ENCODE data around the gene PCDHB7.
"Not testable (repeated sequence)": the region's sequence is repeated elsewhere in the genome, so short reads cannot be mapped to it uniquely, and the experiment has no call there.

The PCDHB7 gene

GRCh38 chr5:141172381-141173204 lies at the start of gene PCDHB7:
PCDHB7 (plus strand) TSS chr5:141172644; CDS start chr5:141172836, 192 bp downstream.
- no peak for DNase-seq (ENCODE audit: low read depth, low spot score)

DNA sequence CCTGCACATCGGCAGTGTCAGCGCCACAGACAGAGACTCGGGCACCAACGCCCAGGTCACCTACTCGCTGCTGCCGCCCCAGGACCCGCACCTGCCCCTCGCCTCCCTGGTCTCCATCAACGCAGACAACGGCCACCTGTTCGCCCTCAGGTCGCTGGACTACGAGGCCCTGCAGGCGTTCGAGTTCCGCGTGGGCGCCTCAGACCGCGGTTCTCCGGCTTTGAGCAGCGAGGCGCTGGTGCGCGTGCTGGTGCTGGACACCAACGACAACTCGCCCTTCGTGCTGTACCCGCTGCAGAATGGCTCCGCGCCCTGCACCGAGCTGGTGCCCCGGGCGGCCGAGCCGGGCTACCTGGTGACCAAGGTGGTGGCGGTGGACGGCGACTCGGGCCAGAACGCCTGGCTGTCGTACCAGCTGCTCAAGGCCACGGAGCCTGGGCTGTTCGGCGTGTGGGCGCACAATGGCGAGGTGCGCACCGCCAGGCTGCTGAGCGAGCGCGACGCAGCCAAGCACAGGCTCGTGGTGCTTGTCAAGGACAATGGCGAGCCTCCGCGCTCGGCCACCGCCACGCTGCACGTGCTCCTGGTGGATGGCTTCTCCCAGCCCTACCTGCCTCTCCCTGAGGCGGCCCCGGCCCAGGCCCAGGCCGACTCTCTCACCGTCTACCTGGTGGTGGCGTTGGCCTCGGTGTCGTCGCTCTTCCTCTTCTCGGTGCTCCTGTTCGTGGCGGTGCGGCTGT lies 48.9 kb upstream of the PCDHB7 start:
- not testable (repeated sequence) for DNase-seq (ENCODE audit: low read depth, low spot score)

GRCh38 chr5:141127305-141127704 lies 45.1 kb upstream of the PCDHB7 start:
- DNase-seq (ENCODE audit: low read depth, low spot score): no peak

DNA sequence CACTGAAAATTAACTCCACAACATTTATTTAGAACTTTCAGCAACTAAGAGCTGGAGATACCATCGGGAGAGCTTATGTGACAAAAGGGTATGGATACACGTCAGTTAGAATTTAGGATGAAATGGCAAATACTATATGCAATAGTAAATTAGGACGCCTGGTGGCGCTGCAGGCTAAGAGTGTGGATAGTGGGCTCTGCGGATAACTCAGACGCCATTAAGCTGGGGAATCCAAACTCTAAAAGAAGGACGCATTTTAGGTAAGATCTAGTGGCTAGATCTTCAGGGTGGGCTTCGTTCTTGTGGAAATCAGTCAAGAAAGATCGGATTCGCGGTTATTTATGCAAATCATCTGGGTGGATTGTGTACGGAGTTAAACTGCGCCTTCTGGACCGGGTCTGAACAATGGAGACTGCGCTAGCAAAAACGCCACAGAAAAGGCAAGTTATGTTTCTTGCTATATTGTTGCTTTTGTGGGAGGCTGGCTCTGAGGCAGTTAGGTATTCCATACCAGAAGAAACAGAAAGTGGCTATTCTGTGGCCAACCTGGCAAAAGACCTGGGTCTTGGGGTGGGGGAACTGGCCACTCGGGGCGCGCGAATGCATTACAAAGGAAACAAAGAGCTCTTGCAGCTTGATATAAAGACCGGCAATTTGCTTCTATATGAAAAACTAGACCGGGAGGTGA lies 37.3 kb upstream of the PCDHB7 start, which contains the start of gene PCDHB5:
PCDHB5 (plus strand) TSS at position 177 of the 688 bp plus-strand sequence; CDS start at position 406, 229 bp downstream.
- DNase-seq (ENCODE audit: low read depth, low spot score): no peak

DNA sequence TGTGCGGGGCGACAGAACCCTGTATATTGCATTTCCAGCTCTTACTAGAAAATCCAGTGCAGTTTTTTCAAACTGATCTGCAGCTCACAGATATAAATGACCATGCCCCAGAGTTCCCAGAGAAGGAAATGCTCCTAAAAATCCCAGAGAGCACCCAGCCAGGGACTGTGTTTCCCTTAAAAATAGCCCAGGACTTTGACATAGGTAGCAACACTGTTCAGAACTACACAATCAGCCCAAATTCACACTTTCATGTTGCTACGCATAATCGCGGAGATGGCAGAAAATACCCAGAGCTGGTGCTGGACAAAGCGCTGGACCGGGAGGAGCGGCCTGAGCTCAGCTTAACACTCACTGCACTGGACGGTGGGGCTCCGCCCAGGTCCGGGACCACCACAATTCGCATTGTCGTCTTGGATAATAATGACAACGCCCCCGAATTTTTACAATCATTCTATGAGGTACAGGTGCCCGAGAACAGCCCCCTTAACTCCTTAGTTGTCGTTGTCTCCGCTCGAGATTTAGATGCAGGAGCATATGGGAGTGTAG lies 36.7 kb upstream of the PCDHB7 start:
- DNase-seq (ENCODE audit: low read depth, low spot score): no peak

GRCh38 chr5:141137346-141137745 lies 35.1 kb upstream of the PCDHB7 start:
- DNase-seq (ENCODE audit: low read depth, low spot score): not testable (repeated sequence)

GRCh38 chr5:141149812-141150211 lies 22.6 kb upstream of the PCDHB7 start, which contains the start of gene PCDHB6:
PCDHB6 (plus strand) TSS chr5:141150057; CDS start chr5:141150258, 201 bp downstream.
- no peak for DNase-seq (ENCODE audit: low read depth, low spot score)

GRCh38 chr5:141150224-141150992 lies 22.0 kb upstream of the PCDHB7 start:
- DNase-seq (ENCODE audit: low read depth, low spot score): no peak

DNA sequence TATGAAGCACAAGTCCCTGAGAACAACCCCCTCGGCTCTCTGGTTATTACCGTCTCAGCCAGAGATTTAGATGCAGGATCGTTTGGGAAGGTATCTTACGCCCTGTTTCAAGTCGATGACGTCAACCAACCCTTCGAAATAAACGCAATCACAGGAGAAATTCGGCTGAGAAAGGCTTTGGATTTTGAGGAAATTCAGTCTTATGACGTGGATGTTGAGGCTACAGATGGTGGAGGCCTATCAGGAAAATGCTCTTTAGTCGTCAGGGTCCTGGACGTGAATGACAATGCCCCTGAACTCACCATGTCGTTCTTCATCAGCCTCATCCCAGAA lies 21.5 kb upstream of the PCDHB7 start:
- DNase-seq (ENCODE audit: low read depth, low spot score): no peak

DNA sequence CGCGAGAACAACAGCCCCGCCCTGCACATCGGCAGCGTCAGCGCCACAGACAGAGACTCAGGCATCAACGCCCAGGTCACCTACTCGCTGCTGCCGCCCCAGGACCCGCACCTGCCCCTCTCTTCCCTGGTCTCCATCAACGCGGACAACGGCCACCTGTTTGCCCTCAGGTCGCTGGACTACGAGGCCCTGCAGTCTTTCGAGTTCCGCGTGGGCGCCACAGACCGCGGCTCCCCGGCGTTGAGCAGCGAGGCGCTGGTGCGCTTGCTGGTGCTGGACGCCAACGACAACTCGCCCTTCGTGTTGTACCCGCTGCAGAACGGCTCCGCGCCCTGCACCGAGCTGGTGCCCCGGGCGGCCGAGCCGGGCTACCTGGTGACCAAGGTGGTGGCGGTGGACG lies 20.8 kb upstream of the PCDHB7 start:
- DNase-seq (ENCODE audit: low read depth, low spot score): not testable (repeated sequence)

DNA sequence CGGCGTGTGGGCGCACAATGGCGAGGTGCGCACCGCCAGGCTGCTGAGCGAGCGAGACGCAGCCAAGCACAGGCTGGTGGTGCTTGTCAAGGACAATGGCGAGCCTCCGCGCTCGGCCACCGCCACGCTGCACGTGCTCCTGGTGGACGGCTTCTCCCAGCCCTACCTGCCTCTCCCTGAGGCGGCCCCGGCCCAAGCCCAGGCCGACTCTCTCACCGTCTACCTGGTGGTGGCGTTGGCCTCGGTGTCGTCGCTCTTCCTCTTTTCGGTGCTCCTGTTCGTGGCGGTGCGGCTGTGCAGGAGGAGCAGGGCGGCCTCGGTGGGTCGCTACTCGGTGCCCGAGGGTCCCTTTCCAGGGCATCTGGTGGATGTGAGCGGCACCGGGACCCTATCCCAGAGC lies 20.3 kb upstream of the PCDHB7 start:
- DNase-seq (ENCODE audit: low read depth, low spot score): not testable (repeated sequence)

- no peak for DNase-seq (ENCODE audit: low read depth, low spot score)
These were observed 16.7 kb upstream of the PCDHB7 start for GRCh38 chr5:141155540-141156374.

GRCh38 chr5:141157356-141157755 lies 15.1 kb upstream of the PCDHB7 start:
- not testable (repeated sequence) for DNase-seq (ENCODE audit: low read depth, low spot score)

DNA sequence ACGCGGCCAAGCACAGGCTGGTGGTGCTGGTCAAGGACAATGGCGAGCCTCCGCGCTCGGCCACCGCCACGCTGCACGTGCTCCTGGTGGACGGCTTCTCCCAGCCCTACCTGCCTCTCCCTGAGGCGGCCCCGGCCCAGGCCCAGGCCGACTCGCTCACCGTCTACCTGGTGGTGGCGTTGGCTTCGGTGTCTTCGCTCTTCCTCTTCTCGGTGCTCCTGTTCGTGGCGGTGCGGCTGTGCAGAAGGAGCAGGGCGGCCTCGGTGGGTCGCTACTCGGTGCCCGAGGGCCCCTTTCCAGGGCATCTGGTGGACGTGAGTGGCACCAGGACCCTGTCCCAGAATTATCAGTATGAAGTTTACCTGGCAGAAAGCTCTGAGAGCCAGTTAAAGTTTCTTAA lies 14.5 kb upstream of the PCDHB7 start:
- DNase-seq (ENCODE audit: low read depth, low spot score): not testable (repeated sequence)

DNA sequence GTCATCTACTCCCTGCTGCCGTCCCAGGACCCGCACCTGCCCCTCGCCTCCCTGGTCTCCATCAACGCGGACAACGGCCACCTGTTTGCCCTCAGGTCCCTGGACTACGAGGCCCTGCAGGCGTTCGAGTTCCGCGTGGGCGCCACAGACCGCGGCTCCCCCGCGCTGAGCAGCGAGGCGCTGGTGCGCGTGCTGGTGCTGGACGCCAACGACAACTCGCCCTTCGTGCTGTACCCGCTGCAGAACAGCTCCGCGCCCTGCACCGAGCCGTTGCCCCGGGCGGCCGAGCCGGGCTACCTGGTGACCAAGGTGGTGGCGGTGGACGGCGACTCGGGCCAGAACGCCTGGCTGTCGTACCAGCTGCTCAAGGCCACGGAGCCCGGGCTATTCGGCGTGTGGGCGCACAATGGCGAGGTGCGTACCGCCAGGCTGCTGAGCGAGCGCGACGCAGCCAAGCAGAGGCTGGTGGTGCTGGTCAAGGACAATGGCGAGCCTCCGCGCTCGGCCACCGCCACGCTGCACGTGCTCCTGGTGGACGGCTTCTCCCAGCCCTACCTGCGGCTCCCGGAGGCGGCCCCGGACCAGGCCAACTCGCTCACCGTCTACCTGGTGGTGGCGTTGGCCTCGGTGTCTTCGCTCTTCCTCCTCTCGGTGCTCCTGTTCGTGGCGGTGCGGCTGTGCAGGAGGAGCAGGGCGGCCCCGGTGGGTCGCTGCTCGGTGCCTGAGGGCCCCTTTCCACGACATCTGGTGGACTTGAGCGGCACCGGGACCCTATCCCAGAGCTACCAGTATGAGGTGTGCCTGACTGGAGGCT lies 2.1 kb downstream of the PCDHB7 start:
- DNase-seq (ENCODE audit: low read depth, low spot score): not testable (repeated sequence)

DNA sequence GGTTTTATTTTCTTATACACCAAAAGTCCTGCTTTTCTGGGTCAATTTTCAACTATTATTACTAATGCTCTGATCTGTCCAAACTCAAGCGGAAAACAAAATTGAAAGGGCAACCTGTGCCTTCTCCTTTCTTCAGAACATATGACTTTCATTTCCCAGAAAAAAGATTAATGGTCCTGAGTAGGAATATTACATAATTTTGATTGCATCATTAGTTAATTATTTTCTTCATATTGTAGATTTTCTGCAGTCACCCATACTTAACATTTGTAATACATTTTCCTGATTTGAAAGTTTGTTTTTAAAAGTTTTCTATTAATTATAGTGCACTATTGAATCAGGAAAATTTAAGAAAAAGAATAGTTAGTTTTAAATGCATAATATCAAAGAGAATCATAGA lies 3.5 kb downstream of the PCDHB7 start:
- no peak for DNase-seq (ENCODE audit: low read depth, low spot score)

- not testable (repeated sequence) for DNase-seq (ENCODE audit: low read depth, low spot score)
These were observed 5.2 kb downstream of the PCDHB7 start, which contains the start of gene PCDHB8 for GRCh38 chr5:141177577-141178191. PCDHB8 (plus strand) TSS chr5:141177790; CDS start chr5:141178035, 245 bp downstream.

DNA sequence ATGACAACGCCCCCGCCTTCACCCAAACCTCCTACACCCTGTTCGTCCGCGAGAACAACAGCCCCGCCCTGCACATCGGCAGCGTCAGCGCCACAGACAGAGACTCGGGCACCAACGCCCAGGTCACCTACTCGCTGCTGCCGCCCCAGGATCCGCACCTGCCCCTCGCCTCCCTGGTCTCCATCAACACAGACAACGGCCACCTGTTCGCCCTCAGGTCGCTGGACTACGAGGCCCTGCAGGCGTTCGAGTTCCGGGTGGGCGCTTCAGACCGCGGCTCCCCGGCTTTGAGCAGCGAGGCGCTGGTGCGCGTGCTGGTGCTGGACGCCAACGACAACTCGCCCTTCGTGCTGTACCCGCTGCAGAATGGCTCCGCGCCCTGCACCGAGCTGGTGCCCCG lies 6.9 kb downstream of the PCDHB7 start:
- DNase-seq (ENCODE audit: low read depth, low spot score): not testable (repeated sequence)

- not testable (repeated sequence) for DNase-seq (ENCODE audit: low read depth, low spot score)
These were observed 7.4 kb downstream of the PCDHB7 start for GRCh38 chr5:141179876-141180275.

Data from activated naive CD8-positive, alpha-beta T cell treated with anti-CD3 and anti-CD28 coated beads, Interleukin-2, amount 50 U/mL, for 16 hours (primary cell).